Rectal smooth muscle tissue (tissue), 1 donor: Measurements from ENCODE around the gene TMEM231.

Experiments
- H3K27ac ChIP-seq: one replicate; pipeline ENCODE4 v1.7.0; 2013; ENCODE audit warnings: low read depth, low read length, inconsistent platforms
- H3K27me3 ChIP-seq: one replicate; pipeline ENCODE4 v1.7.0; 2013; ENCODE audit warnings: low read length; ENCODE audit not compliant: control insufficient read depth, insufficient read depth
- H3K36me3 ChIP-seq: one replicate; pipeline ENCODE4 v1.7.0; 2013; ENCODE audit warnings: low read length; ENCODE audit not compliant: control insufficient read depth, insufficient read depth
- H3K4me1 ChIP-seq: one replicate; pipeline ENCODE4 v1.7.0; 2013; ENCODE audit warnings: low read length; ENCODE audit not compliant: control insufficient read depth, insufficient read depth
- H3K4me3 ChIP-seq: one replicate; pipeline ENCODE4 v1.7.0; 2013; ENCODE audit warnings: low read length
- H3K9ac ChIP-seq: one replicate; pipeline ENCODE4 v1.7.0; 2013; ENCODE audit warnings: low read length

Gene TMEM231

GRCh38 chr16:75579281-75579834 lies 23.3 kb upstream of the TMEM231 start:
- H3K27ac ChIP-seq = no peak overlapping the region

GRCh38 chr16:75578725-75579124 lies 22.7 kb upstream of the TMEM231 start:
- Histone ChIP-seq H3K4me3 (no peak overlapping the region), H3K27ac (no peak overlapping the region), H3K36me3 (peaks cover 22% of the 10 kb centered on the region), H3K27me3 (no peaks in the 10 kb centered on the region), H3K9ac (no peak overlapping the region), H3K4me1 (no peaks in the 10 kb centered on the region)

More at GRCh38 chr16:75579281-75579834, 23.3 kb upstream of the TMEM231 start:
- peaks cover 19% of the 10 kb centered on the region for H3K36me3 ChIP-seq
- H3K27me3 ChIP-seq = no peaks in the 10 kb centered on the region
- H3K9ac ChIP-seq = no peak overlapping the region
- no peak overlapping the region for H3K4me3 ChIP-seq
- no peaks in the 10 kb centered on the region for H3K4me1 ChIP-seq

GRCh38 chr16:75578212-75578611 lies 22.2 kb upstream of the TMEM231 start:
- H3K9ac ChIP-seq = no peak overlapping the region
- H3K36me3 ChIP-seq = peaks cover 22% of the 10 kb centered on the region
- H3K27me3 ChIP-seq = no peaks in the 10 kb centered on the region
- no peaks in the 10 kb centered on the region for H3K4me1 ChIP-seq
- no peak overlapping the region for H3K27ac ChIP-seq
- no peak overlapping the region for H3K4me3 ChIP-seq

- Histone ChIP-seq H3K4me3 (no peak overlapping the region), H3K27me3 (no peaks in the 10 kb centered on the region), H3K36me3 (peaks cover 30% of the 10 kb centered on the region), H3K9ac (no peak overlapping the region), H3K27ac (no peak overlapping the region), H3K4me1 (no peaks in the 10 kb centered on the region)
Measured at GRCh38 chr16:75576384-75576811, 20.3 kb upstream of the TMEM231 start.

GRCh38 chr16:75575958-75576357 lies 19.9 kb upstream of the TMEM231 start:
- H3K36me3 ChIP-seq = peaks cover 30% of the 10 kb centered on the region

GRCh38 chr16:75573955-75574354 lies 17.9 kb upstream of the TMEM231 start:
- no peak overlapping the region for H3K9ac ChIP-seq
- H3K27me3 ChIP-seq = no peaks in the 10 kb centered on the region
- no peak overlapping the region for H3K27ac ChIP-seq
- no peaks in the 10 kb centered on the region for H3K4me1 ChIP-seq
- no peak overlapping the region for H3K4me3 ChIP-seq
- peaks cover 39% of the 10 kb centered on the region for H3K36me3 ChIP-seq

More at GRCh38 chr16:75575958-75576357, 19.9 kb upstream of the TMEM231 start:
- no peak overlapping the region for H3K9ac ChIP-seq
- H3K4me3 ChIP-seq = no peak overlapping the region
- H3K27me3 ChIP-seq = no peaks in the 10 kb centered on the region
- H3K4me1 ChIP-seq = no peaks in the 10 kb centered on the region
- no peak overlapping the region for H3K27ac ChIP-seq

- Histone ChIP-seq H3K4me3 (no peak overlapping the region), H3K36me3 (peaks cover 37% of the 10 kb centered on the region), H3K27me3 (no peaks in the 10 kb centered on the region), H3K27ac (no peak overlapping the region), H3K4me1 (peaks cover under 1% of the 10 kb centered on the region), H3K9ac (no peak overlapping the region)
Measured at GRCh38 chr16:75572864-75573542, 17.0 kb upstream of the TMEM231 start.

GRCh38 chr16:75570396-75571065 lies 14.5 kb upstream of the TMEM231 start:
- H3K4me1 ChIP-seq = peaks cover 16% of the 10 kb centered on the region
- no peak overlapping the region for H3K27ac ChIP-seq
- peaks cover 22% of the 10 kb centered on the region for H3K36me3 ChIP-seq

GRCh38 chr16:75567911-75568310 lies 11.9 kb upstream of the TMEM231 start:
- no peaks in the 10 kb centered on the region for H3K27me3 ChIP-seq
- H3K4me1 ChIP-seq = peaks cover 16% of the 10 kb centered on the region
- peaks cover 17% of the 10 kb centered on the region for H3K36me3 ChIP-seq
- H3K9ac ChIP-seq = no peak overlapping the region
- H3K4me3 ChIP-seq = peak overlapping the region; percentile 1
- no peak overlapping the region for H3K27ac ChIP-seq

More at GRCh38 chr16:75570396-75571065, 14.5 kb upstream of the TMEM231 start:
- no peak overlapping the region for H3K4me3 ChIP-seq
- H3K27me3 ChIP-seq = no peaks in the 10 kb centered on the region
- H3K9ac ChIP-seq = no peak overlapping the region

- H3K4me3 ChIP-seq = peak overlapping the region; percentile 98
- H3K4me1 ChIP-seq = peaks cover 16% of the 10 kb centered on the region
- peak overlapping the region; percentile 69 for H3K27ac ChIP-seq
Measured at GRCh38 chr16:75566758-75567255, 10.8 kb upstream of the TMEM231 start.

GRCh38 chr16:75566040-75566757 lies 10.1 kb upstream of the TMEM231 start, which contains the start of gene GABARAPL2:
Gene GABARAPL2 (plus strand): TSS chr16:75566379. CDS start chr16:75566487, 108 bp downstream.
- H3K9ac ChIP-seq = peak within 1 kb of the TSS; percentile 68
- peaks cover 16% of the 10 kb centered on the region for H3K4me1 ChIP-seq
- H3K27ac ChIP-seq = peak within 1 kb of the TSS; percentile 73
- peaks cover 9% of the 10 kb centered on the region for H3K36me3 ChIP-seq
- no peaks in the 10 kb centered on the region for H3K27me3 ChIP-seq
- H3K4me3 ChIP-seq = peak within 1 kb of the TSS; percentile 98

More at GRCh38 chr16:75566758-75567255, 10.8 kb upstream of the TMEM231 start:
- Histone ChIP-seq H3K36me3 (peaks cover 9% of the 10 kb centered on the region), H3K27me3 (no peaks in the 10 kb centered on the region), H3K9ac (peak overlapping the region; percentile 68)

- H3K9ac ChIP-seq = peak overlapping the region; percentile 67
- H3K27me3 ChIP-seq = no peaks in the 10 kb centered on the region
- peak overlapping the region; percentile 98 for H3K4me3 ChIP-seq
- H3K27ac ChIP-seq = peak overlapping the region; percentile 73
- H3K4me1 ChIP-seq = peaks cover 16% of the 10 kb centered on the region
- peaks cover 9% of the 10 kb centered on the region for H3K36me3 ChIP-seq
Measured at GRCh38 chr16:75565640-75566039, 9.6 kb upstream of the TMEM231 start.
